HG02642 (cell line): ENCODE data around the gene SLC6A3.
"Not testable (repeated sequence)": the region's sequence is repeated elsewhere in the genome, so short reads cannot be mapped to it uniquely, and the experiment has no call there.

Experiments used
- ATAC-seq: cut with Tn5 transposase; IDR thresholded peaks from one replicate; pipeline ENCODE4 v1.9.1; 2021; ENCODE audit warnings: mild to moderate bottlenecking; ENCODE audit not compliant: unreplicated experiment, poor library complexity

The SLC6A3 gene

GRCh38 chr5:1376981-1377380, 68.3 kb downstream of the SLC6A3 start:
- ATAC-seq, result no peak

- ATAC-seq, result no peak
Measured at GRCh38 chr5:1375871-1376810, 69.1 kb downstream of the SLC6A3 start.

- ATAC-seq, result no peak
Measured at GRCh38 chr5:1374679-1375055, 70.6 kb downstream of the SLC6A3 start.

- ATAC-seq, result no peak
Measured at GRCh38 chr5:1374030-1374678, 71.1 kb downstream of the SLC6A3 start.

GRCh38 chr5:1371972-1372342, 73.3 kb downstream of the SLC6A3 start:
- not testable (repeated sequence) for ATAC-seq

- no peak for ATAC-seq
Measured at GRCh38 chr5:1371218-1371971, 73.8 kb downstream of the SLC6A3 start.

- no peak for ATAC-seq
Measured at GRCh38 chr5:1370006-1370405, 75.2 kb downstream of the SLC6A3 start.

- ATAC-seq, result no peak
Measured at GRCh38 chr5:1368756-1369155, 76.5 kb downstream of the SLC6A3 start.

- ATAC-seq, result no peak
Measured at GRCh38 chr5:1368236-1368635, 77.0 kb downstream of the SLC6A3 start.

- ATAC-seq, result no peak
Measured at GRCh38 chr5:1367149-1367548, 78.1 kb downstream of the SLC6A3 start.

- ATAC-seq, result no peak
Measured at GRCh38 chr5:1366514-1366913, 78.7 kb downstream of the SLC6A3 start.

- no peak for ATAC-seq
Measured at GRCh38 chr5:1364211-1364610, 81.0 kb downstream of the SLC6A3 start.

GRCh38 chr5:1363581-1363980, 81.7 kb downstream of the SLC6A3 start:
- no peak for ATAC-seq

GRCh38 chr5:1363160-1363559, 82.1 kb downstream of the SLC6A3 start:
- no peak for ATAC-seq

- ATAC-seq, result no peak
Measured at GRCh38 chr5:1362242-1363015, 82.8 kb downstream of the SLC6A3 start.

GRCh38 chr5:1360861-1361260, 84.4 kb downstream of the SLC6A3 start:
- ATAC-seq, result no peak

GRCh38 chr5:1360367-1360766, 84.9 kb downstream of the SLC6A3 start:
- not testable (repeated sequence) for ATAC-seq

GRCh38 chr5:1359713-1360112, 85.5 kb downstream of the SLC6A3 start:
- ATAC-seq, result no peak

GRCh38 chr5:1359031-1359645, 86.1 kb downstream of the SLC6A3 start:
- no peak for ATAC-seq

GRCh38 chr5:1358726-1359025, 86.6 kb downstream of the SLC6A3 start:
- ATAC-seq, result no peak
